SIG-M5 treated with dmso at 0.1 percent for 504 hours (cell line): Measurements from ENCODE around the gene ST6GALNAC1.
"Not testable (repeated sequence)": the region's sequence is repeated elsewhere in the genome, so short reads cannot be mapped to it uniquely, and the experiment has no call there.

Experiments
- DNase-seq: peaks from one replicate; lab custom pipeline; 2025; ENCODE audit not compliant: unreplicated experiment; lab: John Stamatoyannopoulos, UW

ST6GALNAC1 gene

DNA sequence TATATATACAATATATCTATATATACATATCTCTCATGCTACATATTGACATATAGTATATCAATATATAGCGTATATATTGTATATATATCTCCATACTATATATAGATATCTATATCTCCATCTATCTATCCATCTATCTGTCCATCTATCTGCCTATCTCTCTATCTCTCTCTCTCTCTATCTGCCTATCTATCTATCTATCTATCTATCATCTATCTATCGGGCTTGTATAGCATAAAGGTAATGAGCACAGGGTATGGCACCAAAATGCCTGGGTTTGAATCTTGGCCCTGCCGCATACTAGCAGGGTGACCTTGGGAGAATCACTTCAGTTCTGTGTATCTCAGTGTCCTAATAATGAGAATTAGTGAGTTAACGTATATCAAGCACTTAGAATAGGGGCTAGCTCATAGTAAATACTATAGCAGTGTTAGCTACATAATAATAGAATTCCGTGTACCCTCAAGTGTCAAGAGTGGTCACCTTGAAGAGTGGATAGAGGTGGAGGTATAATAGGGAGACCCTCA, 1.5 kb downstream of the ST6GALNAC1 start:
- DNase-seq = no peak

DNA sequence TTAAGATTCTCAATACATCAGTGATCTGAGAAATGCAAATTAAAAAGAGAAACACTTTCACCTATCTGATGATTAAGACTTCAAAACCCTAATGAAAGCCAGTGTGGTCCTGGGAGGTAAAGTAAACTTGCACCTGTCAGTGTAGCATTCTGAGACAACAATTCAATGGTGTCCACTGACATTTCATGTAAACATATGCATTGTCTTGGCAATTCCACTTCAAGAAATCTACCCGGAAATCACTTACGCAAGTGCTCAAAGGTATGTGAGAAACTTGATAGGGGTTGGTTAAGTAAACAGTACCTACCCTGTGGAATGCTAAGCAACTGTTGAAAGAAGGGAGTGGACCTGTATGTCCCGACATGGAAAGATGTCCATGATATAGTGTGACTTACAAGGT, 2.1 kb downstream of the ST6GALNAC1 start:
- DNase-seq = peak; percentile 54

DNA sequence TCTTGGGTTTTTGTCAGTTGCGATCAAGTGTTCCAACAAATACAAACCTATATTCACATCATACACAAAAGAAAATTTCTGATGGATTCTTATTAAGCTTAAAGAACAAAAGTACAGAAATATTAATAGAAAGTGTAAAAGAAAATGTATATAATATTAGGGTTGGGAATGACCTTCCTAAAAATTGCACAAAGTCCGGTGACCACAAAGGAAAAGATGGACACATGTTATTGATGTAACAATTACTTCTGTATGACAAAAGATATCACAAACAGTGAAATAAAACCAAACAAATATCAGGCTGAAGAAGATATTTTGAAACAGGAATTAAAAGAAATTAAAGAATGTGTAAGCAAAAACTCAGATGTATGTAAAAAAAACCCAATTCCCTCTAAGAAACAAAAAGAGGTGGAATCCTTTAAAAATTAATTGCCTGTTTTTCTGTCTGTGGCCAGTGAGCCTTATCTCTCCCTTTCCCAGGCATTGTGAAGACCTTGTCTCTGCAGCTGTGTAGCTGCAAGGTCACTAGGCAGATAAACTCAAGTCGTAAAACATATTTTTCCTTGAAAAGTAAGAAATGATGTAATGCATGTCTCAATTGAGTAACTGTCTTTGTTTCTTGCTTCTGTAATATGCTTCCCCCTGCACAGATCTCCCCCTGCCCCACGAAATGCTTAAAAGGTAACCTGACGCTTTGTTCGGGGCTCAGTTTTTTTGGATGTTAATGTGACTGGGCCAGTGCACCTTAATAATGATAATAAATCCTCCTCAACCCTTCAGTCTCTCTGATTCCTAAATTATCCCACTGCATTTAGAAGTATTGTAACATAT, 2.8 kb downstream of the ST6GALNAC1 start:
- peak; percentile 31 for DNase-seq

DNA sequence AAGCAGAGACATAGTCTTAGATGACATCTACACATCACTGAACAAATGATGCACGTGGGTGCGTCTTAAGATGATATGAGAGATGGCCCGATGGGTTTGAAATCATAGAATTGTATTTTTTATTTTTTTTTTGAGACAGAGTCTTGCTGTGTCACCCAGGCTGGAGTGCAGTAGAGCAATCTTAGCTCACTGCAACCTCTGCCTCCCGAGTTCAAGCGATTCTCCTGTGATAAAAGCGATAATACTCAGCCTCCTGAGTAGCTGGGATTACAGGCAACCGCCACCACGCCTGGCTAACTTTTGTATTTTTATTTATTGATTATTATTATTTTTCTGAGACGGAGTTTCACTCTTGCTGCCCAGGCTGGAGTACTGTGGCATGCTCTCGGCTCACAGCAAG, 5.3 kb downstream of the ST6GALNAC1 start:
- DNase-seq = no peak

DNA sequence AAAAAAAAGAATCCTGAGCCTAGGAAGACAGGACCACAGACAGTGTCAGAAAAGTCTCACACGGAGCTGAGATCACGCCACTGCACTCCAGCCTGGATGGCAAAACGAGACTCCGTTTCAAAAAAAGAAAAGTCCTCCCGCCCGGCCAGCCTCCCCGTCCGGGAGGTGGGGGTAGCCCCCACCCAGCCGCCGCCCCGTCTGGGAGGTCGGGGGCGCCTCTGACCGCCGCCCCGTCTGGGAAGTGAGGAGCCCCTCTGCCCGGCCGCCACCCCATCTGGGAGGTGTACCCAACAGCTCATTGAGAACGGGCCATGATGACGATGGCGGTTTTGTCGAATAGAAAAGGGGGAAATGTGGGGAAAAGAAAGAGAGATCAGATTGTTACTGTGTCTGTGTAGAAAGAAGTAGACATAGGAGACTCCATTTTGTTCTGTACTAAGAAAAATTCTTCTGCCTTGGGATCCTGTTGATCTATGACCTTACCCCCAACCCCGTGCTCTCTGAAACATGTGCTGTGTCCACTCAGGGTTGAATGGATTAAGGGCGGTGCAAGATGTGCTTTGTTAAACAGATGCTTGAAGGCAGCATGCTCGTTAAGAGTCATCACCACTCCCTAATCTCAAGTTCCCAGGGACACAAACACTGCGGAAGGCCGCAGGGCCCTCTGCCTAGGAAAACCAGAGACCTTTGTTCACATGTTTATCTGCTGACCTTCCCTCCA, 6.9 kb downstream of the ST6GALNAC1 start:
- not testable (repeated sequence) for DNase-seq

DNA sequence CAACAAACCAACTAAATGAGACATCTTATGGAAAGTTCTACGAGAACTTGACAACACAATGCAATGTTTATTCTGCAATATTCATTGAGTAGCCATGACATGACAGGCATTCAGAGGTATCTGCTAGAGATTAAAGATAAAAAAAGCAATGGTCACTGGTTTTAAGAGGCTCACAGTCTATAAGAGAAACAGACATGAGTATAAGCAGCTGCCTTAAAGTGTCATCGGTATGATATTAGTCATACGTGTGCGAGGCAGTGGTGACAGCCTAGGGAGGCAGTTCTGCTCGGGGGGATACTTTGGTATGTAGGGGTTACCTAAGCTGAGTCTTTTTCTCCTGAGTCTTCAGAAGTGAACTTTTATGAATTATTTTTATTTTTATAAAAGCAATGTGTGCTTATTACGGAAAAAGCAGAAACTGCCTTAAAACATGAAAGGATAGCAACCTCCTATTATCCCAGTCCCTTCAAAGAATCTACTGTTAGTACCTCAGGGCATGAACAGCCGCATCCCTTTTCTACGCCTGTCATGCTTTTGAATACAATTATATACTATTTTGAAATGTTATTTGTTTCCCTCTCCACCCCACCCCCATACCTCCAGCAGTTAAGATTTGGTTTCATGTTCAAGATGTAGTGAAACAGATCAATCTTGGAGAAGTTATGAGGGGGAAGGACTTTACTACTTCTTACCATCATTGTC, 7.7 kb downstream of the ST6GALNAC1 start:
- no peak for DNase-seq

DNA sequence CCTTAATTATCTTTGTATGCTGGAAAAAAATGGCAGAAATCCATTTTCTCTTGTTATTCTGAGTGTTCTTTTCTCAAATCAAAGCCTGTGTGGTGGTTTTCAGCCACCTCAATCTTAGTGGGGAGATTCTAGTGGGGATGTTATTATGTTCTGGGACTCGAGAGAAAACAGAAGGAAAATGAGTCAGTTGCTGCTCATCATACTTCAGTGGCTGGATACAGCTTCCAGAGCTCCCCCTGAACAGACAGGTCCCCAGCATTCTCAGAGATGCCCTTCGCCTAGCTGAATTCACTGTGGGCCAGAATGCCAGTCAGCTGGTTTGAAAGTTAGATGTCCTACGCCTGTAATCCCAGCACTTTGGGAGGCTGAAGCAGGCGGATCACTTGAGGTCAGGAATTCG, 8.5 kb downstream of the ST6GALNAC1 start:
- no peak for DNase-seq

DNA sequence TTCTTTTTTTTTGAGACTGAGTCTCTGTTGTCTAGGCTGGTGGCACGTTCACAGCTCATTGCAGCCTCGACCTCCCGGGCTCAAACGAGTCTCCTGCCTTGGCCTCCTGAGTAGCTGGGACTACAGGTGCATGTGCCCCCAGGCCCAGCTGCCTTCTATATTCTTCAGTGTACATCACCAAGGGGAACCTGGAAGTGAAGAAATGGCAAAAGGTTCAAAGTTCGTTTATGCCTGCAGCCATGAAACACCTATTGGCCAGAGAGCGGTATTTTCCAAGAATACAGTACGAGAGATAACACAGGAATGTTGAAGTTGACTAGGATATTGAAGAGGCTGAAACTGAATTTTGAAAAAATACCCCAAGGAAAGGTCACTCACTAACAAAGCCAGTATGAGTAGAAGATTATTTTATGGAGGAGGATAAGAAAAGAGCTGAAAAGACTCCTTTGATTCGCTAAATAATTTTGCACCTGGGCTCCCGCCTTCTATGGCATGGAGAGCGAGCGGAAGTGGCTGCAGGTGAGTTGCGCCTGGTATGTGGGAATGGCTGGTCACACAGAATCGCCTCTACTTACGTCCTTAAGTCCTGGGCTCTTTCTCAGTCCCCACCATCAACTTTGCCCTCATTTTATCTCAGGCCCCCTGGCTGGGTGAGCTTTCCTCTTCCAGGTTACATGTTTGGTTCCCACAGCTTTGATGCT, 9.8 kb downstream of the ST6GALNAC1 start:
- DNase-seq = no peak

DNA sequence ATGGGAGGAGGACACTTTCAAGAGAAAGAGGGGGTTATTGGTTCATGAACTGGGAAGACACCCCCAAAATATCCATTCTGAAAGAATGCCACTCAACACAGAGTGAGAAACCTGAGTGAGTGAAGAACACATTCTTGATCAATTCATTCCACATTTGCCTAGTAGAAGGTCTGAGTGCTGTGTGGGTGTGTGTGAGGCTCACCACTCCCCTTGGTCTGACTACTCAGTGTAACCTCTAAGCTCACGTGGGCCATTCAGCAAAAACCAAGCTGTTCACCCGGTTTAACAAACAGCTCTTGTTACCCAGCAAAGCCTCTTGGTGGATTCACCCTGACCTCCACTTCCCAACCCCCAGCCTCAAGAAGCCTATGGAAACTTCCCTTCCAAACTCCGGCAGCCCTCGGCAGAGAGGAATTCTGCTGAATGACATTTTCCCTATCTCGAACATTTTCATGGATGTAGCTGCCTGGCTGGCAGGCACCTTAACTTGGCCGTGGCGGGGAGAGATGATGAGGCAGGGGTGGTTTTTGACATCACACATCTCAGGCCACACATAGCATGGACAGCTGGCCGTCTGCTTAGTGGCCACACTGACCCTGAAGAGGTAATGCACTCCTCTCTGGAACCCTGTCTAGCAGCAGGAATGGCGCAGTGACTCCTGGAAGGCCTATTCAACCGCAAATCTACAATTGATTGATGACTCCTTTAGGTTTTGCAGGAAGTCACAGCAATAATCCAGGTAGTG, 11.6 kb downstream of the ST6GALNAC1 start:
- peak; percentile 13 for DNase-seq

DNA sequence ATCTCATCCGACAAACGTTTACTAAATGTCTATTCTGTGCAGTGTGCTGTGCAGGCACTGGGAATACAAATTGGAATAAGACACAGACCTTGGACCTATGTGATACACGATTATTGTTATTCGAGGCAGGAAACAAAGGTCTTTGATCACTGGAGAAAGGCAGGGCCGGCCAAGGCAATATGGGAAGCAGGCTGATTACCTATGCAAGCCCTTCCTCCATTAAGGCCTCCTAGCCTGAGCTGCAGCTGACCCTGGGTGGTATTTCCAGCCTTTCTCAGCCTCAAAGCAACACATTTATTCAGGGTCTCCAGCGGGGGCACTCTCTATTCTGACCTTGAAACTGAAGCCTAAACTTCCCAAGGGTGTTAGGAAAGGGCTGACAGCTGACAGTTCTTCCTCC, 13.4 kb downstream of the ST6GALNAC1 start:
- DNase-seq = no peak

DNA sequence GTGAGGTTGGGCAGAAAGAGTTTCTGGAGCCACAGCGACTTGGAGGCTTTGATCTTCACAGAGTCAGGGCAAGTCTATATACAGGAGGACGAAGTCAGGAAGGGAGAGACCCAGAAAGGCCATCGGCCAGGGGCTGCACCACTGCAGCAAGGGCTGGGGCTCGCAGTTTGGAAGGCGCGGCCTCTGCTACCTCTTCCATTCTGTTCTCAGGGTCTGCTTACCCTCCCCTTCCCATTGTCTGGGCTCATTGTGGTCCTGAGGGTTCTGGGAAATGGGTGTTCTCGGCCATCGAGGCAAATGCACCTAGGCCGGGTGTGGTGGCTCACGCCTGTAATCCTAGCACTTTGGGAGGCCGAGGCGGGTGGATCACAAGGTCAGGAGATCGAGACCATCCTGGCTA, 16.0 kb downstream of the ST6GALNAC1 start:
- DNase-seq = no peak

DNA sequence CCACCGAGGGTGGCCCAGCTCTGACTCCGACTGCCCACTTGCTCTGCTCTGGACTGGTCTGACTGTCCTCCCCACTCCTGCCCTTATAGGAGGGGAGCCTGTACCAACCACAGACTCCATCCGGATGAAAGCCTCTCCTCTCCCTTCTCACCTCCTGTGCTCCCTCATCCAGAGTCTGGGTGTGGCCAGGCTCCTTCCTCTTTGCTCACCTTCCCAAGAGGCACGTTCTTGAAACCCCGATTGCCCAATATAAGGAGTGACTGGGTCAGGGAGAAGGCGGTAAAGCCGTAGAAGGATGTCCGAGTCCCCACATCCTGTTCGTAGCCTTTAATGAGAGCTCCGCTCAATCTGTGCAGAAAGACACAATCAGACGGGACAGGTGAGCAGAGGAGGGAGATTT, 17.1 kb downstream of the ST6GALNAC1 start:
- peak; percentile 12 for DNase-seq

DNA sequence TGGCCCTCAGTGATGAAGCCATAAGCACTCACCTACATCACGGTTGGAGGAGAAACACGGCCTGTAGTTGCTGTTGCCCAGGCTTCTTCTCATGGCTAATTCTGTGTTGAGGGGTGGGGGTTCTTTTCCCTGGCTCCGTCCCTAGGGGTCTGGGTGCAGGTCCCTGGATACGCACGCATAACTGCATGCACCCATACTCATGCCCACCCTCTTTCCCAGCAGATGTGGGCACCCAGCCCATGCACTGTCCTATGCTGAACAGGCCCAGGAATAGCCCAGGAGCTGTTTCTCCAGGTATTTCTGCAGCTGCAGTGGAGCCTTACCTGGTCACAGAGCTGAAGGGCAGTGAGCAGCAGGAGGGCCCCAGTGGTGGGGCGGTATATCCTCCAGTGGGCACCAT, 18.1 kb downstream of the ST6GALNAC1 start:
- no peak for DNase-seq

DNA sequence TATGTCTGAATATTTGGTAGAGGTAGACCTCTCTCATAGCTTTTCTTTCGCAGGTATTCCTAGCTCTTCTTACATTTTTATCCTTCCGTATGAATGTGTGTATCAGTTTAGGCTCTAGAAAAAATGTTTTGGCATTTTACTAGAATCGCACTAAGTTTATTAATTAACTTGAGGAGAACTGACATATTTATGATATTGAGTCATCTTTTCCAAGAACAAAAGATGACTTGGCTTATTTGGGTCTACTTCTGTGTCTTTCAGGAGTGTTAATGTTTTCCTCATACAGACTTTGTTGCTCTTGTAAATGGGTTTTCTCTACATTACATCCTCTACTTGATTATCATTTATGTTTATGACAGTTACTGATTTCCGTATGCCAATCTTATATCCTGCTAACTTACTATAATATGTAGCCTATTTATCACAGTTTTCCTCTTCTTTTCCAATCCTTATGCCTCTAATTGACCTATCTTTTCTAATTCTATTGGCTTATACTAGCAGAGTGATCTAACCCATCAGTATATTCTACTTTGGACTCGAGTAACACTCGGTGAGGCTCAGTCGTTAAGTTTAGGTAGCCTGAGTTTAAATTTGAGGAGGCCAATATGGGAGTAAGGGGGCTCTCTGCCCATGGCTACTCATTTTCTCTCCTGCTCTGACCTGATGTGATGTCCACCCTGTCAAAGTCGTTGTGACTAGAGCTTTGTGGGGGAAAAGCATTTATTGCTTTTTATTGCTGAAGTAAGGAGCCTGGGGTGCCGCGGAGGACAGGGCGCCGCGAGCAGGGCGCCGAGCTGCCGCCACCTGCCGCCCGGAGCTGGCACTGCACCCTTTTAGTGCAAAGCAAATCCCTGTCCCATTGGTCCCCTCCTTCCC, 20.0 kb downstream of the ST6GALNAC1 start:
- DNase-seq = peak; percentile 68

DNA sequence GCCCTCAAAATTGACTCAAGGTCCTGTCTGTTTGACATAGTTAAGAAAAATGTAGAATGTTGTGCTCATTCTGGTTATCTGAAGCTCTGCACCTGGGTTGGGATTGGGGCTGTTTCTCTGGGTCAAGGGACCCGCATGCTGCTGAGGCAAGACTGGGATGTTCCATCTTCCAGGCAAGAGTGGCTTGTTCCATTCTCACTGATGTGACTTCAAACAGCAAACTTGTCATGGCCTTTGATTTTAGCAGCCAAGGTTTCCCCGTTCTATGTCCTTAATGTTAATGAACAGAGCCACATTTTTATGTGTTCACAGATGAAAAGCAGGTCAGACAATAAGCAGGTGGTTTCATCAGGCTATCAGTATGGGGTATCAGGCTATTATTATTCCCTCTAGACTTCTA, 25.7 kb downstream of the ST6GALNAC1 start:
- no peak for DNase-seq

DNA sequence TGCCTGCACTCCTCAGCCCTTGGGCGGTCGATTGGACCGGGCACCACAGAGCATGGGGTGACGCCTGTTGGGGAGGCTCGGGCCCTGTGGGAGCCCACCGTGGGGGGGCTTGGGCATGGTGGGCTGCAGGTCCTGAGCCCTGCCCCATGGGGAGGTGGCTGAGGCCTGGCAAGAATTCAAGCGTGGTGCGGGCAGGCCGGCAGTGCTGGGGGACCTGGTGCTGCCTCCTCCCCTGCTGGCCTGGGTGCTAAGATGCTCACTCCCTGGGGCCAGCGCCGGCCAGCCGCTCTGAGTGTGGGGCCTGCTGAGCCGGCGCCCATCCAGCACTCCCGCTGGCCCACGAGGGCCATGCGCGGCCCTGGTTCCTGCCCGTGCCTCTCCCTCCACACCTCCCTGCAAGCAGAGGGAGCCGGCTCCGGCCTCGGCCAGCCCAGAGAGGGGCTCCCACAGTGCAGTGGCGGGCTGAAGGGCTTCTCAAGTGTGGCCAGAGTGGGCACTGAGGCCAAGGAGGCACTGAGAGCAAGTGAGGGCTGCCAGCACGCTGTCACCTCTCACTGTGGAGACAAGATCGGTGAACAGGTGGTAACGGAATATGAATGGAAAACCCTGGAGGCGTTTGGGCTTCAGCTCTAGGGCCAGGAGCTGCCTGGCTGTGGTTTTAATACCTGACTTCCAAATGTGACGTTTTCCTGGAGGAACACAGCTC, 28.5 kb downstream of the ST6GALNAC1 start:
- no peak for DNase-seq

DNA sequence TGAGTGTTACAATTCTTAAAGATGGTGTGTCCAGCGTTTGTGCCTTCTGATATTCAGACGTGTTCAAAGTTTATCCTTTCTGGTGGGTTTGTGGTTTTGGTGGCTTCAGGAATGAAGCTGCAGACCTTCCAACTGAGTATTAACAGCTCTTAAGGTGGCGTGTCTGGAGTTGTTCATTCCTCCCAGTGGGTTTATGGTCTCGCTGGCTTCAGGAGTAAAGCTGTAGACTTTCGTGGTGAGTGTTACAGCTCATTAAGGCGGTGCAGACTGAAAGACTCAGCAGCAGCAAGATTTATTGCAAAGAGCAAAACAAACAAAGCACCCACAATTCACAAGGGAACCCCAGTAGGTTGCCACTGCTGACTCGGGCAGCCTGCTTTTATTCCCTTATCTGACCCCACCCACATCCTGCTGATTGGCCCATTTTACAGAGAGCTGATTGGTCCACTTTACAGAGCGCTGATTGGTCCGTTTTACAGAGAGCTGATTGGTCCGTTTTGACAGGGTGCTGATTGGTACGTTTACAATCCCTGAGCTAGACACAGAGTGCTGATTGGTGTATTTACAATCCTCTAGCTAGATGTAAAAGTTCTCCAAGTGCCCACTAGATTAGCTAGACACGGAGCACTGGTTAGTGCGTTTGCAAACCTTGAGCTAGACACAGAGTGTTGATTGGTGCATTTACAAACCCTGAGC, 29.3 kb downstream of the ST6GALNAC1 start:
- DNase-seq = not testable (repeated sequence)
